Activated CD8-positive, alpha-beta memory T cell treated with anti-CD3 and anti-CD28 coated beads, Interleukin-2, amount 10 ng/mL, durations not matched to agents 7 days and 5 days (primary cell): Measurements from ENCODE around the gene MEAF6. TPM values are rescaled to one million over a fixed set of nuclear protein-coding genes. Genes with fewer than 3 reads are reported as not detected.
A peak's percentile ranks its signal among the peaks of the same experiment; 100 is the strongest.

Source experiments
- ATAC-seq: fragments of 150-1000 bp; cut with Tn5 transposase; one replicate; pipeline ENCODE4 v1.10.0; 2021; ENCODE audit warnings: moderate library complexity
- CTCF ChIA-PET: fragments of 350-600 bp; sonication (Branson Sonifier 250); formaldehyde crosslinking; loops from one replicate; lab custom pipeline; 2021; ENCODE audit warnings: antibody characterized with exemption; lab: Charles Lee
- DNase-seq: peaks from one replicate; pipeline ENCODE4 v3.0.0-alpha.2; 2020
- H3K27ac Mint-ChIP-seq: one replicate; pipeline ENCODE4 v1.8.0; 2021; ENCODE audit warnings: mild to moderate bottlenecking, mixed read lengths
- H3K27me3 Mint-ChIP-seq: one replicate; pipeline ENCODE4 v1.8.0; 2021; ENCODE audit warnings: mixed read lengths
- H3K36me3 Mint-ChIP-seq: one replicate; pipeline ENCODE4 v1.8.0; 2021; ENCODE audit warnings: mild to moderate bottlenecking, mixed read lengths
- H3K4me1 Mint-ChIP-seq: one replicate; pipeline ENCODE4 v1.8.0; 2021; ENCODE audit warnings: mixed read lengths
- H3K4me3 Mint-ChIP-seq: one replicate; pipeline ENCODE4 v1.8.0; 2021; ENCODE audit warnings: mild to moderate bottlenecking, moderate library complexity, mixed read lengths
- H3K9me3 Mint-ChIP-seq: one replicate; pipeline ENCODE4 v1.8.0; 2022; ENCODE audit warnings: low read depth, mixed read lengths
- total RNA-seq, 2 experiments: library from RNA; stranded (reverse); gene quantifications; one replicate each; pipeline ENCODE4 v1.2.3, GENCODE V29; 2021

The MEAF6 gene
- total RNA-seq, 2 experiments from 2014 or later = 63.2 to 80.7 TPM

- peak; percentile 94 for DNase-seq
- H3K36me3 Mint-ChIP-seq = peaks cover 61% of the 10 kb centered on the region
- peak overlapping the region; percentile 96 for H3K4me3 Mint-ChIP-seq
- peak overlapping the region; percentile 97 for H3K27ac Mint-ChIP-seq
- H3K27me3 Mint-ChIP-seq = no peaks in the 10 kb centered on the region
- H3K9me3 Mint-ChIP-seq = no peaks in the 10 kb centered on the region
- CTCF ChIA-PET = interaction anchor here (0.9 to 11.0 kb wide), 9 partner anchors 8 to 203 kb away, joined by 3 to 157 read pairs (median 5); partner anchors contain the start of gene MEAF6
- peak; percentile 60 for ATAC-seq
- peaks cover 42% of the 10 kb centered on the region for H3K4me1 Mint-ChIP-seq
These were observed 35.1 kb downstream of the MEAF6 start for GRCh38 chr1:37479255-37480124.

- H3K36me3 Mint-ChIP-seq = peaks cover 61% of the 10 kb centered on the region
These were observed 35.7 kb downstream of the MEAF6 start for GRCh38 chr1:37478890-37479254.

GRCh38 chr1:37478451-37478881 lies 36.1 kb downstream of the MEAF6 start:
- peak overlapping the region; percentile 97 for H3K27ac Mint-ChIP-seq
- H3K9me3 Mint-ChIP-seq = no peaks in the 10 kb centered on the region
- peak; percentile 64 for DNase-seq
- peaks cover 61% of the 10 kb centered on the region for H3K36me3 Mint-ChIP-seq
- H3K27me3 Mint-ChIP-seq = no peaks in the 10 kb centered on the region
- peak; percentile 5 for ATAC-seq
- H3K4me3 Mint-ChIP-seq = peak overlapping the region; percentile 96
- CTCF ChIA-PET = interaction anchor here (0.6 to 11.0 kb wide), 11 partner anchors 9 to 212 kb away, joined by 3 to 157 read pairs (median 4); partner anchors contain the start of gene MEAF6
- H3K4me1 Mint-ChIP-seq = peaks cover 47% of the 10 kb centered on the region

More at GRCh38 chr1:37478890-37479254, 35.7 kb downstream of the MEAF6 start:
- Mint-ChIP-seq H3K27ac (peak overlapping the region; percentile 97), H3K9me3 (no peaks in the 10 kb centered on the region), H3K27me3 (no peaks in the 10 kb centered on the region), H3K4me3 (peak overlapping the region; percentile 96), H3K4me1 (peaks cover 42% of the 10 kb centered on the region)
- ATAC-seq = no peak
- CTCF ChIA-PET = interaction anchor here (0.8 to 11.0 kb wide), 10 partner anchors 9 to 203 kb away, joined by 3 to 157 read pairs (median 4); partner anchors contain the start of gene MEAF6
- DNase-seq = peak; percentile 71

GRCh38 chr1:37477946-37478345 lies 36.6 kb downstream of the MEAF6 start:
- ATAC-seq (no peak), DNase-seq (peak; percentile 43)
- H3K9me3 Mint-ChIP-seq = no peaks in the 10 kb centered on the region
- CTCF ChIA-PET = interaction anchor here (0.6 to 11.0 kb wide), 8 partner anchors 10 to 212 kb away, joined by 3 to 157 read pairs (median 4); a partner anchor contains a TSS
- no peaks in the 10 kb centered on the region for H3K27me3 Mint-ChIP-seq
- peak overlapping the region; percentile 96 for H3K4me3 Mint-ChIP-seq
- peak overlapping the region; percentile 97 for H3K27ac Mint-ChIP-seq
- H3K4me1 Mint-ChIP-seq = peaks cover 52% of the 10 kb centered on the region
- peaks cover 61% of the 10 kb centered on the region for H3K36me3 Mint-ChIP-seq

GRCh38 chr1:37477198-37477931 lies 37.2 kb downstream of the MEAF6 start:
- H3K9me3 Mint-ChIP-seq = no peaks in the 10 kb centered on the region
- peak overlapping the region; percentile 96 for H3K4me3 Mint-ChIP-seq
- H3K36me3 Mint-ChIP-seq = peaks cover 58% of the 10 kb centered on the region
- DNase-seq = peak; percentile 79
- peak overlapping the region; percentile 97 for H3K27ac Mint-ChIP-seq
- ATAC-seq = peak; percentile 7
- peaks cover 58% of the 10 kb centered on the region for H3K4me1 Mint-ChIP-seq
- CTCF ChIA-PET = interaction anchor here (0.7 to 11.0 kb wide), 7 partner anchors 9 to 213 kb away, joined by 3 to 157 read pairs (median 3); a partner anchor contains a TSS
- H3K27me3 Mint-ChIP-seq = no peaks in the 10 kb centered on the region

GRCh38 chr1:37476460-37477197 lies 37.9 kb downstream of the MEAF6 start:
- Mint-ChIP-seq H3K27ac (peak overlapping the region; percentile 90), H3K4me1 (peaks cover 62% of the 10 kb centered on the region), H3K36me3 (peaks cover 51% of the 10 kb centered on the region), H3K27me3 (no peaks in the 10 kb centered on the region), H3K9me3 (no peaks in the 10 kb centered on the region), H3K4me3 (peak overlapping the region; percentile 96)
- ATAC-seq (no peak), DNase-seq (peak; percentile 41)
- CTCF ChIA-PET = interaction anchor here (0.7 to 11.0 kb wide), 9 partner anchors 8 to 214 kb away, joined by 3 to 157 read pairs (median 3); partner anchors contain the start of gene MEAF6

GRCh38 chr1:37476087-37476452 lies 38.5 kb downstream of the MEAF6 start:
- peaks cover 45% of the 10 kb centered on the region for H3K36me3 Mint-ChIP-seq
- no peak for ATAC-seq
- CTCF ChIA-PET = interaction anchor here (1.0 to 11.0 kb wide), 6 partner anchors 12 to 213 kb away, joined by 3 to 157 read pairs (median 4); partner anchors contain the start of gene MEAF6
- no peaks in the 10 kb centered on the region for H3K27me3 Mint-ChIP-seq
- no peak for DNase-seq
- no peaks in the 10 kb centered on the region for H3K9me3 Mint-ChIP-seq
- peak overlapping the region; percentile 96 for H3K4me3 Mint-ChIP-seq
- peak overlapping the region; percentile 90 for H3K27ac Mint-ChIP-seq
- peaks cover 58% of the 10 kb centered on the region for H3K4me1 Mint-ChIP-seq

GRCh38 chr1:37475380-37476086 lies 39.0 kb downstream of the MEAF6 start:
- Mint-ChIP-seq H3K9me3 (no peaks in the 10 kb centered on the region), H3K27me3 (no peaks in the 10 kb centered on the region), H3K4me3 (peak overlapping the region; percentile 96), H3K27ac (peak overlapping the region; percentile 90), H3K4me1 (peaks cover 55% of the 10 kb centered on the region), H3K36me3 (peaks cover 41% of the 10 kb centered on the region)
- DNase-seq (no peak), ATAC-seq (no peak)
- CTCF ChIA-PET = interaction anchor here (1.0 to 11.0 kb wide), 8 partner anchors 12 to 213 kb away, joined by 3 to 157 read pairs (median 4); partner anchors contain the start of gene MEAF6

GRCh38 chr1:37474697-37475379 lies 39.7 kb downstream of the MEAF6 start:
- ATAC-seq = peak; percentile 2
- peak; percentile 51 for DNase-seq
- CTCF ChIA-PET = interaction anchor here (1.0 to 11.0 kb wide), 8 partner anchors 13 to 214 kb away, joined by 3 to 157 read pairs (median 4); no protein-coding TSS in a partner anchor
- Mint-ChIP-seq H3K27me3 (no peaks in the 10 kb centered on the region), H3K27ac (peak overlapping the region; percentile 90), H3K4me3 (peak overlapping the region; percentile 96), H3K9me3 (no peaks in the 10 kb centered on the region), H3K36me3 (peaks cover 37% of the 10 kb centered on the region), H3K4me1 (peaks cover 48% of the 10 kb centered on the region)

GRCh38 chr1:37474046-37474696 lies 40.4 kb downstream of the MEAF6 start, which contains the start of gene ZC3H12A:
ZC3H12A (plus strand) TSS chr1:37474580; CDS start chr1:37475497, 917 bp downstream.
- H3K4me3 Mint-ChIP-seq = peak within 1 kb of the TSS; percentile 96
- ATAC-seq (peak; percentile 72), DNase-seq (peak; percentile 92)
- no peaks in the 10 kb centered on the region for H3K9me3 Mint-ChIP-seq
- H3K4me1 Mint-ChIP-seq = peaks cover 50% of the 10 kb centered on the region
- H3K36me3 Mint-ChIP-seq = peaks cover 34% of the 10 kb centered on the region
- CTCF ChIA-PET = interaction anchor here (1.0 to 11.0 kb wide), 6 partner anchors 11 to 92 kb away, joined by 3 to 157 read pairs (median 5); no protein-coding TSS in a partner anchor
- no peaks in the 10 kb centered on the region for H3K27me3 Mint-ChIP-seq
- H3K27ac Mint-ChIP-seq = peak within 1 kb of the TSS; percentile 90
